ENCODE measurements around the gene NECTIN4.

Gene NECTIN4

DNA sequence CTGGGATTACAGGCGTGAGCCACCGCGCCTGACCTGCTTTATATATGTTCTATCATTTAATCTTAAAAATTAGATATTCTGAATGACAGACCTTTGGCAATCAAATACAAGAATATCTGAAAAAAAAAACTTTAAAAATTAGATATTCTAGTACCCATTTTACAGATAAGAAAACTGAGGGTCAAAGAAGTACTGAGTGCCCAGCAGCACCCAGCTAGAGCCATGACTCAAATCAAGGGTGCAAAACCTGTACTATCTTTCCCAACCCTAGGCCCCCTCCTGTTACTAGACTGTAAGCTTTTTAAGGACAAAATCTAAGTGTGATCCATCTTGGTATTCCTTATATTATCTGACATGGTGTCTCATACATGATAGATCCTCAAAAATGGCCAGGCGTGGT is 27.9 kb downstream of the NECTIN4 start:
- TF ChIP-seq, protein P1, sequence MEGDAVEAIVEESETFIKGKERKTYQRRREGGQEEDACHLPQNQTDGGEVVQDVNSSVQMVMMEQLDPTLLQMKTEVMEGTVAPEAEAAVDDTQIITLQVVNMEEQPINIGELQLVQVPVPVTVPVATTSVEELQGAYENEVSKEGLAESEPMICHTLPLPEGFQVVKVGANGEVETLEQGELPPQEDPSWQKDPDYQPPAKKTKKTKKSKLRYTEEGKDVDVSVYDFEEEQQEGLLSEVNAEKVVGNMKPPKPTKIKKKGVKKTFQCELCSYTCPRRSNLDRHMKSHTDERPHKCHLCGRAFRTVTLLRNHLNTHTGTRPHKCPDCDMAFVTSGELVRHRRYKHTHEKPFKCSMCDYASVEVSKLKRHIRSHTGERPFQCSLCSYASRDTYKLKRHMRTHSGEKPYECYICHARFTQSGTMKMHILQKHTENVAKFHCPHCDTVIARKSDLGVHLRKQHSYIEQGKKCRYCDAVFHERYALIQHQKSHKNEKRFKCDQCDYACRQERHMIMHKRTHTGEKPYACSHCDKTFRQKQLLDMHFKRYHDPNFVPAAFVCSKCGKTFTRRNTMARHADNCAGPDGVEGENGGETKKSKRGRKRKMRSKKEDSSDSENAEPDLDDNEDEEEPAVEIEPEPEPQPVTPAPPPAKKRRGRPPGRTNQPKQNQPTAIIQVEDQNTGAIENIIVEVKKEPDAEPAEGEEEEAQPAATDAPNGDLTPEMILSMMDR (IDR thresholded peaks at IDR 0.05; ENCODE audit: control insufficient read depth, insufficient read depth, low read depth, low read length, missing control alignments): no peak

DNA sequence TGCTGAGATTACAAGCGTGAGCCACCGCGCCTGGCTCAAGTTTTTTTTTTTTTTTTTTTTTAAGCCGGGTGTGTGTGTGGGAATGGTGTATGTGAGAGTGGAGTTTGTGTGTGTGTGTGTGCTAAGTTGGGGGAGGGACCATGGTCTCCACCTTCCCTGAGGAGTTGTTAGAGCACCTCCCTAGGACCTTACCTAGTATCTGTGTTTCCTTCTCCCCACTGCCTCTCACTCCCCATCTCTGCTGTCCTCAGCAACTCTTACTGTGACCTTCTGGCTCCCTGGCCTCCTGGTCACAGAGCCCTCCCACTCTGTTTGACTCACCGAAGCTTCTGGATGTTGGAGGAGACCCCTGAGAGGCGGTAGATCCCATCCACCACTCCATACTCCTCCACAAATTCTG is 30.1 kb downstream of the NECTIN4 start:
- H3K4me3 ChIP-seq (ENCODE audit: control insufficient read depth, low read depth, low read length): no peak overlapping the region
- no peak for DNase-seq (ENCODE audit: low read depth)
- TF ChIP-seq, protein P1 (IDR thresholded peaks at IDR 0.05; ENCODE audit: control insufficient read depth, insufficient read depth, low read depth, low read length, missing control alignments): no peak

More for the DNA sequence above, 27.9 kb downstream of the NECTIN4 start:
- no peak for DNase-seq (ENCODE audit: low read depth)
- no peak overlapping the region for H3K4me3 ChIP-seq (ENCODE audit: control insufficient read depth, low read depth, low read length)

DNA sequence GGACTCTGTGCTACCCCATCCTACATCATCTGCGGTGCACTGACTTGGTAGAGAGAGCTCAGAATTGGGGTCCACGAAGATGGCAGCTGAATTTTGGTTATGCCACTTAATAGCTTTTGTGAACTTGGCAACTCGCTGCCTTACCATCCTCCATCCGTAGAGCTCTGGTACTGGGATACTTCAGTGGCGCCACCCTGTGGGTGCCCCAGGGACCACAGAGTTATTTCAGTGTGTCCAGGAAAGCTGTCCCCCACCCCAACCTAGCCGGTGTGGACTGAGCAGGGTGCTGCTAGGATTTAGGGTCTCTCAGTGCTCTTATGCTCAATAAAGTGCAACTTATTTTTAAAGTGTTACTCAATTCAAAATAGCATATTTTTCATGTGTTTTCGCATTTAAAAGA is 34.6 kb downstream of the NECTIN4 start:
- TF ChIP-seq, protein P1 (IDR thresholded peaks at IDR 0.05; ENCODE audit: control insufficient read depth, insufficient read depth, low read depth, low read length, missing control alignments): no peak
- DNase-seq (ENCODE audit: low read depth): no peak

DNA sequence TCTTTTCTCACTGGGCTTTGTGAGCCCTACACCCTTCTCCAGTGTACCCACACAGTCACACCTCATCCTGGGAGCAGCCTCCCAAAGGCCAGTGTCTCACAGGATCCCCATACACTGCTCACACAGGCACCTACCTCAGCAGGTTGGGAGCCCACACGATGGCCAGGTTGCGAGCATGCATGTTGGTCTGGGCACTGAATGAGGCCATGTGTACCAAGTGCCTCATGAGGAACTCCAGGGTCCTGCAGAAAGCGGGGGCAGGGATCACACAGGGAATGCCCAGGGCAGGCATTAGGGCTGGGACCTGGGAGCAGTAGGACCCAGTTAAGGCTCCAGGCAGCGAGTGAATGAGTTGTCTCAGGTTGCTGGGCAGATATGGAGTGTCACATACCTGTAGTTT is 35.1 kb downstream of the NECTIN4 start:
- TF ChIP-seq, protein P1 (IDR thresholded peaks at IDR 0.05; ENCODE audit: control insufficient read depth, insufficient read depth, low read depth, low read length, missing control alignments): no peak
- no peak for DNase-seq (ENCODE audit: low read depth)
- no peak overlapping the region for H3K4me3 ChIP-seq (ENCODE audit: control insufficient read depth, low read depth, low read length)

More for the DNA sequence above, 34.6 kb downstream of the NECTIN4 start:
- no peak overlapping the region for H3K4me3 ChIP-seq (ENCODE audit: control insufficient read depth, low read depth, low read length)

DNA sequence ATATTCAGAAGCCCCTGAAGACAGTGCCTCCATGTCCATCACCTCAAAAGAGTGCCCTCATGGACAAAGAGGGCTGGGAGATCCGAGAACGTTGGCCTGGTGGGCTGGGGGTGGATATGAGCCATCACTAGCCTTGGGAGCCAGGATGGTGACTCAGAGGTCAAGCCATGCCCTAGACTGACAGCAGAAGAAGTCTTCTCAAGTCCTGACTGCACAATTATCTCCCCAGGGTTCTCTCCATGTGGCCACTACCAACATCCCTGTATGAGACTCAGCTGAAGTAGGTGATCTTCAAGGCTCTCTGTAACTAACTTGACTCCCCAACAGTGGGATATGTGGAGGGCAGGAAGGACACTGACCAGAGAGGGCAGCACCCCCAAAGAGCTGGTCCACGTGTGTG is 36.5 kb downstream of the NECTIN4 start:
- TF ChIP-seq, protein P1 (IDR thresholded peaks at IDR 0.05; ENCODE audit: control insufficient read depth, insufficient read depth, low read depth, low read length, missing control alignments): no peak
- DNase-seq (ENCODE audit: low read depth): no peak
- no peak overlapping the region for H3K4me3 ChIP-seq (ENCODE audit: control insufficient read depth, low read depth, low read length)

DNA sequence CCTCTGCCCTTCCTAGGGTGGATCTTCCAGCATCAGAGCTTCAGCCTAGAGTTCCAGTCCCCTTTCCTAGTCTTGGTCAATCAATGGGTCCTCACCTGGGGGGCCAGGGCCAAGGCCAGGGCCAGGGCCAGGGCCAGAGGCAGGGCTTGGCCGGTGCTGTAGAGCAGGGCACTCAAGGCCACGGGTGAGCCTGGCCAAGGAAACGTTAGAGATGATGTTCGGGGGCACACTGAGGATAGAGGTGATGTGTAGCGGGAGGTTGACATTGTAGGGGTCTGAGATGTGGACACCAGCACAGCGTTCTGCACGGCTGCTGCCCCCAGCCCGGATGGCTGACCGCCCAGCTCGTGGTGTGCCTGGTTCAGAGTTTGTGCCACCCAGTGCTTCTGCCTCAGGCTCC is 38.1 kb downstream of the NECTIN4 start:
- H3K4me3 ChIP-seq (ENCODE audit: control insufficient read depth, low read depth, low read length): no peak overlapping the region
- DNase-seq (ENCODE audit: low read depth): no peak
- TF ChIP-seq, protein P1 (IDR thresholded peaks at IDR 0.05; ENCODE audit: control insufficient read depth, insufficient read depth, low read depth, low read length, missing control alignments): no peak
